ENCODE data around the gene SEC22C. TPM values are rescaled to one million over a fixed set of nuclear protein-coding genes. Genes with fewer than 3 reads are reported as not detected.
"Not testable (repeated sequence)": the region's sequence is repeated elsewhere in the genome, so short reads cannot be mapped to it uniquely, and the experiment has no call there.

The SEC22C gene
- total RNA-seq, 3 donors from 2014 or later: 48.8 to 68.8 (median 61.9) TPM

GRCh38 chr3:42562047-42562907 is 19.5 kb downstream of the SEC22C start:
- peak overlapping the region in 1 of 2 donors; percentile 34 for H3K27ac ChIP-seq
- H3K9me3 ChIP-seq: no peaks in the 10 kb centered on the region
- H3K4me1 ChIP-seq: no peaks in the 10 kb centered on the region
- no peaks in the 10 kb centered on the region for H3K27me3 ChIP-seq
- DNase-seq (ENCODE audit: low spot score in 2 of 2): no peak
- no peak overlapping the region for H3K4me3 ChIP-seq
- intact Hi-C loops (cut with DNase I; ENCODE audit: low total_unique reads): no loop called here
- TF ChIP-seq POLR2AphosphoS5 (IDR thresholded peaks at IDR 0.05) (no peak), POLR2A (IDR thresholded peaks at IDR 0.05) (no peak), CTCF (IDR thresholded peaks at IDR 0.05) (no peak)
- no peaks in the 10 kb centered on the region for H3K36me3 ChIP-seq

DNA sequence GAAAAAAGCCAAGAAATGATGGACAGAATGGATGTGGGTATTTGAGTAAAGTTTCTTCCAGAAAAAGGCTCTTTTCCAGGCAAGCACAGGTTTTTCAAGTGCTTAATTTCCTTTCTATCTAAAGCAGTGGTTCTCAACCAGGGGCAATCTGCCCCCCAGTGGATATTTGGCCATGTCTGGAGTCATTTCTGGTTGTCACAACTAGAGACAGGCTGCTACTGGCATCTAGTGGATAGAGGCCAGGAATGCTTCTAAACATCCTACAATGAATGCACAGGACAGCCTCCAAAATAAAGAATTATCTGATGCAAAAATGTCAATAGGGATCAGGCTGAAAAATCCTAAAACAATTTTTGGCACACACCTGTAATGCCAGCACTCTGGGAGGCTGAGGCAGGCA is 23.9 kb downstream of the SEC22C start:
- no peaks in the 10 kb centered on the region for H3K36me3 ChIP-seq
- no peak overlapping the region for H3K4me3 ChIP-seq
- no peak for DNase-seq (ENCODE audit: low spot score in 2 of 2)
- TF ChIP-seq POLR2A (IDR thresholded peaks at IDR 0.05): no peak
- no peak for TF ChIP-seq CTCF (IDR thresholded peaks at IDR 0.05)
- H3K27ac ChIP-seq: no peak overlapping the region
- no peaks in the 10 kb centered on the region for H3K4me1 ChIP-seq
- H3K9me3 ChIP-seq: no peaks in the 10 kb centered on the region
- intact Hi-C loops (cut with DNase I; ENCODE audit: low total_unique reads): no loop called here
- no peaks in the 10 kb centered on the region for H3K27me3 ChIP-seq

DNA sequence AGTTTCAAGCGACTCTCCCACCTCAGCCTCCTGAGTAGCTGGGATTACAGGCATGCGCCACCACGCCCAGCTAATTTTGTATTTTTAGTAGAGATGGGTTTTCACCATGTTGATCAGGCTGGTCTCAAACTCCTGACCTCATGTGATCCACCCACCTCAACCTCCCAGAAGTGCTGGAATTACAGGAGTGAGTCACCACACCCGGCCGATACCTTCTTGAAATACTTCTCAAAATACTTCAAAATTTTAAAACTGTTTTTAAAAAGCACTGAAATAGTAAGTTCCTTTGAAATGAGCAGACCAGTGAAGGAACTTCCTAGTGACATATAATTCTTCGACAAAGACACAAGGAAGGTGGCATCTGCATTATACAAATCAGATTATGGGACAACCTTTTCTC is 24.9 kb downstream of the SEC22C start:
- intact Hi-C loops (cut with DNase I; ENCODE audit: low total_unique reads); DNase-seq (ENCODE audit: low spot score in 2 of 2); H3K27me3 ChIP-seq; H3K27ac ChIP-seq; H3K36me3 ChIP-seq; H3K4me1 ChIP-seq; H3K9me3 ChIP-seq; H3K4me3 ChIP-seq: not testable (repeated sequence)

DNA sequence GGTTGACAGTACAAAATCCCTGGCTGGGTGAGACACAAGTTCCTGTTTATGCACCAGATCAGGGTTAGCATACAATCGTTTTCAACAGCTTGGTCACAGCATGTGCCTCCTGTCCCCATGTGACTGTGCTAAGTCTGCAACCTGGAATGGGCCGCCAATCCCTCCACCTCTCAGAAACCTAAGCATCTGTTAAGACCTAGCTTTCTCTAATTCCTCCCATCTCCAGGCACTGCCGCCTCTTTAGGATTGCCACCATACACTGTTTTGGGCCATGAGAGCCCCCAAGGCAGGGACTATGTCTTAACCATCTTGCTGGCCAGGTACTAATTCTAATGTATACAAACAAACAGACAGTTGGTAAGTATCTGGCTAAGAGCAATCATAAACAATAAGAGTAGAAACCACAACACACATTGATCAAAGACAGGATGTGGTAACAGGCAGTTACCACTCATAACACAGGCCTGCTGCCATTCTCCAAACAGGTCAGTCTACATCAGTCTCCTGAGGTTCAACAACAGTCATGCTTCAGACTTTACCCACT is 25.6 kb downstream of the SEC22C start:
- Histone ChIP-seq H3K27me3 (no peaks in the 10 kb centered on the region), H3K36me3 (no peaks in the 10 kb centered on the region), H3K27ac (no peak overlapping the region), H3K4me1 (no peaks in the 10 kb centered on the region), H3K9me3 (no peaks in the 10 kb centered on the region), H3K4me3 (no peak overlapping the region)
- DNase-seq (ENCODE audit: low spot score in 2 of 2): no peak
- intact Hi-C loops (cut with DNase I; ENCODE audit: low total_unique reads): no loop called here
- TF ChIP-seq POLR2AphosphoS5 (IDR thresholded peaks at IDR 0.05) (no peak), CTCF (IDR thresholded peaks at IDR 0.05) (no peak), POLR2A (IDR thresholded peaks at IDR 0.05) (no peak)

- DNase-seq (ENCODE audit: low spot score in 2 of 2): no peak
- no peak overlapping the region for H3K4me3 ChIP-seq
- intact Hi-C loops (cut with DNase I; ENCODE audit: low total_unique reads): no loop called here
- TF ChIP-seq POLR2AphosphoS5 (IDR thresholded peaks at IDR 0.05) (no peak), CTCF (IDR thresholded peaks at IDR 0.05) (no peak), POLR2A (IDR thresholded peaks at IDR 0.05) (no peak)
- no peaks in the 10 kb centered on the region for H3K4me1 ChIP-seq
- no peaks in the 10 kb centered on the region for H3K9me3 ChIP-seq
- no peaks in the 10 kb centered on the region for H3K36me3 ChIP-seq
- H3K27ac ChIP-seq: no peak overlapping the region
- H3K27me3 ChIP-seq: no peaks in the 10 kb centered on the region
These were observed 28.9 kb downstream of the SEC22C start for GRCh38 chr3:42552830-42553229.

Data from breast epithelium (tissue), 4 donors.